ENCODE measurements around the gene LRRC61.

GRCh38 chr7:150333659-150334058 lies 10.5 kb downstream of the LRRC61 start:
- TF ChIP-seq CTCF (IDR thresholded peaks at IDR 0.05) = no peak
- TF ChIP-seq POLR2A (IDR thresholded peaks at IDR 0.05) = no peak
- no peak for TF ChIP-seq POLR2AphosphoS5 (IDR thresholded peaks at IDR 0.05)

Measured in prostate gland (tissue), 2 donors.